Stimulated activated memory B cell treated with anti-CD40 and anti-IgM and Interleukin-4, amounts not matched to agents 10 μg/mL and 1 μg/mL and 100 μg/mL, for 72 hours (primary cell): ENCODE measurements around the gene IFNG-AS1.
A peak's percentile ranks its signal among the peaks of the same experiment; 100 is the strongest.

Experiments used
- ATAC-seq: fragments of 150-1000 bp; cut with Tn5 transposase; 2 replicates; pipeline ENCODE4 v1.10.0; 2021
- H3K27ac Mint-ChIP-seq: one replicate; pipeline ENCODE4 v1.8.0; 2022; ENCODE audit warnings: mild to moderate bottlenecking, mixed read lengths
- H3K27me3 Mint-ChIP-seq: one replicate; pipeline ENCODE4 v1.8.0; 2022; ENCODE audit warnings: mixed read lengths
- H3K36me3 Mint-ChIP-seq: one replicate; pipeline ENCODE4 v1.8.0; 2022; ENCODE audit warnings: mixed read lengths
- H3K4me1 Mint-ChIP-seq: one replicate; pipeline ENCODE4 v1.8.0; 2022; ENCODE audit warnings: mixed read lengths
- H3K4me3 Mint-ChIP-seq: one replicate; pipeline ENCODE4 v1.8.0; 2022; ENCODE audit warnings: mild to moderate bottlenecking, moderate library complexity, mixed read lengths
- H3K9me3 Mint-ChIP-seq: one replicate; pipeline ENCODE4 v1.8.0; 2022; ENCODE audit warnings: mixed read lengths

Gene IFNG-AS1

GRCh38 chr12:67989184-67989920 is at the start of gene IFNG-AS1:
TSS of gene IFNG-AS1 (plus strand) at chr12:67989447.
- Mint-ChIP-seq H3K9me3 (peaks cover 8% of the 10 kb centered on the region), H3K4me3 (peak within 1 kb of the TSS; percentile 78), H3K27me3 (no peaks in the 10 kb centered on the region), H3K36me3 (peaks cover 9% of the 10 kb centered on the region), H3K4me1 (peaks cover 60% of the 10 kb centered on the region), H3K27ac (peak within 1 kb of the TSS; percentile 91)
- ATAC-seq = peak; percentile 78

GRCh38 chr12:67939611-67940010 is 49.6 kb upstream of the IFNG-AS1 start:
- H3K9me3 Mint-ChIP-seq = no peaks in the 10 kb centered on the region
- no peak overlapping the region for H3K4me3 Mint-ChIP-seq
- H3K27me3 Mint-ChIP-seq = peaks cover 9% of the 10 kb centered on the region
- H3K36me3 Mint-ChIP-seq = no peaks in the 10 kb centered on the region
- H3K27ac Mint-ChIP-seq = no peak overlapping the region
- peaks cover 7% of the 10 kb centered on the region for H3K4me1 Mint-ChIP-seq
- ATAC-seq = no peak

DNA sequence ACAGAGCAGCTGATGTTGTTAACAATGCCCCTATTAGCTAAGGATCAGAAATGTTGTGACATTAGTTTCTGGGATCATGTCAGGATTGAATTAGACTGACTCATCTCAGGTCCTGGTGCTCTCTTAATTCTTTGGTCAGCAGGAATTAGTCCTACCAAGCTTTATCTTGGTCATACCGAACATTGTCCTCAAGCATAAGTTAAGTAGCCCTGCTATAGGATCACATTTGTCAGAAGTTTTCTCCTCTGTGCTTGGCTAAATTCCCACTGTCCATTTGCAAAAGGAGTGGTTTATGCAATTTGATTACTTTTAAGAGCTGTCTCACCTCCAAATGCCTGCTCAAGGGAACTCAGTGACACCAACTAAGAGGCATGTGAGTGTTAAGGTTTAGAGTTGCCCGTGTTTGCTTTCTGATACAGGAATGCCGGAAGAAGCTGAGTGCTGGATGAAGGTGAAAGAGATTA is 48.4 kb upstream of the IFNG-AS1 start:
- Mint-ChIP-seq H3K4me3 (no peak overlapping the region), H3K36me3 (no peaks in the 10 kb centered on the region), H3K27me3 (peaks cover 9% of the 10 kb centered on the region), H3K9me3 (no peaks in the 10 kb centered on the region), H3K4me1 (peaks cover 7% of the 10 kb centered on the region), H3K27ac (no peak overlapping the region)
- ATAC-seq = no peak

- no peaks in the 10 kb centered on the region for H3K36me3 Mint-ChIP-seq
- H3K4me3 Mint-ChIP-seq = no peak overlapping the region
- no peak overlapping the region for H3K27ac Mint-ChIP-seq
- peaks cover 9% of the 10 kb centered on the region for H3K27me3 Mint-ChIP-seq
- no peaks in the 10 kb centered on the region for H3K9me3 Mint-ChIP-seq
- H3K4me1 Mint-ChIP-seq = peaks cover 7% of the 10 kb centered on the region
- no peak for ATAC-seq
Observed at GRCh38 chr12:67942724-67943123, 46.5 kb upstream of the IFNG-AS1 start.

GRCh38 chr12:67943141-67943892 is 45.9 kb upstream of the IFNG-AS1 start:
- Mint-ChIP-seq H3K4me1 (peaks cover 7% of the 10 kb centered on the region), H3K27me3 (peaks cover 4% of the 10 kb centered on the region), H3K4me3 (no peak overlapping the region), H3K9me3 (no peaks in the 10 kb centered on the region), H3K36me3 (no peaks in the 10 kb centered on the region), H3K27ac (peak overlapping the region; percentile 73)
- peak; percentile 79 for ATAC-seq

- Mint-ChIP-seq H3K36me3 (no peaks in the 10 kb centered on the region), H3K27ac (peak overlapping the region; percentile 57), H3K4me1 (peaks cover 7% of the 10 kb centered on the region), H3K9me3 (no peaks in the 10 kb centered on the region), H3K4me3 (no peak overlapping the region), H3K27me3 (no peaks in the 10 kb centered on the region)
- no peak for ATAC-seq
Observed at GRCh38 chr12:67944093-67944492, 45.2 kb upstream of the IFNG-AS1 start.

- H3K4me1 Mint-ChIP-seq = no peaks in the 10 kb centered on the region
- no peak for ATAC-seq
- H3K4me3 Mint-ChIP-seq = no peak overlapping the region
- no peak overlapping the region for H3K27ac Mint-ChIP-seq
- no peaks in the 10 kb centered on the region for H3K27me3 Mint-ChIP-seq
- H3K36me3 Mint-ChIP-seq = no peaks in the 10 kb centered on the region
- no peaks in the 10 kb centered on the region for H3K9me3 Mint-ChIP-seq
Observed at GRCh38 chr12:67952787-67953186, 36.5 kb upstream of the IFNG-AS1 start.

DNA sequence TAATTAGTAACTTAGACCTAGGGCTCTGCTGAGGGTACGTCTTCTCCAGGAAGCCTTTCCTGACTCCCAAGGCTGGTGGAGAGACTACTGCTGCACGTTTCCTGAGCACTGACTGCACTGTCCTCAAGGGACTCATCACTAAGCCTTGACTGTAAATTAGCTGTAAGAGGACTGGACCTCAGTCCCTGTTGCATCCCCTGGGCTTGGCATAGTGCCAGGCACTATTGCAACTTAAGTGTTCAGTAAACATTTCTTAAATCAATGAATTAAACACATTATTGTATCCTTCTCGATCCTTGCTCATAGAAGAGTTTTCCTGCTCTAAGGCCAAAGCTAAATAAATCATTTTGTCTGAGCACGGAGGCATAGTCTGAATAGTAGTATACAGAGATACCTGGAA is 31.9 kb upstream of the IFNG-AS1 start:
- no peak overlapping the region for H3K27ac Mint-ChIP-seq
- no peaks in the 10 kb centered on the region for H3K4me1 Mint-ChIP-seq
- ATAC-seq = no peak
- H3K4me3 Mint-ChIP-seq = no peak overlapping the region
- H3K36me3 Mint-ChIP-seq = no peaks in the 10 kb centered on the region
- H3K27me3 Mint-ChIP-seq = no peaks in the 10 kb centered on the region
- H3K9me3 Mint-ChIP-seq = no peaks in the 10 kb centered on the region

DNA sequence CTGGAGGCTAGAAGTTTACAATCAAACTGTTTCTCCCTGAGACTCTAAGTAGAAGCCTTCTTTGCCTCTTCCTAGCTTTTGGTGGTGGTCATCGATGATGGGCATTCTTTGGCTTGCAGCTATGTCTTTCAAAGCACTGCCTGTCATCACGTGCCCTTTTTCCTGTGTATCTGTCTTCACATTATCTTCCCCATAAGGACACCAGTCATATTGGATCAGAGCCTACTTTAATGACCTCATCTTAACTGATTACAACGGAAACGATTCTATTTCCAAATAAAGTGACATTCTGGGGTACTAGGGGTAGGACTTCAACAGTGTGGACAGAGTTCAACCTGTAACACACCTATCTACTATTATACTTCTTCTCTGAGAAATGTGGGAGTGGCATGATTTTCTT is 31.1 kb upstream of the IFNG-AS1 start:
- Mint-ChIP-seq H3K36me3 (no peaks in the 10 kb centered on the region), H3K9me3 (no peaks in the 10 kb centered on the region), H3K4me3 (no peak overlapping the region), H3K4me1 (no peaks in the 10 kb centered on the region), H3K27ac (no peak overlapping the region), H3K27me3 (no peaks in the 10 kb centered on the region)
- no peak for ATAC-seq

- no peak overlapping the region for H3K4me3 Mint-ChIP-seq
- H3K4me1 Mint-ChIP-seq = peaks cover 27% of the 10 kb centered on the region
- H3K9me3 Mint-ChIP-seq = no peaks in the 10 kb centered on the region
- no peak for ATAC-seq
- H3K36me3 Mint-ChIP-seq = no peaks in the 10 kb centered on the region
- no peaks in the 10 kb centered on the region for H3K27me3 Mint-ChIP-seq
- H3K27ac Mint-ChIP-seq = no peak overlapping the region
Observed at GRCh38 chr12:67964456-67964855, 24.8 kb upstream of the IFNG-AS1 start.

- Mint-ChIP-seq H3K36me3 (no peaks in the 10 kb centered on the region), H3K9me3 (no peaks in the 10 kb centered on the region), H3K4me3 (no peak overlapping the region), H3K27me3 (no peaks in the 10 kb centered on the region), H3K27ac (peak overlapping the region; percentile 42), H3K4me1 (peaks cover 27% of the 10 kb centered on the region)
- ATAC-seq = peak; percentile 57
Observed at GRCh38 chr12:67966560-67966959, 22.7 kb upstream of the IFNG-AS1 start.

DNA sequence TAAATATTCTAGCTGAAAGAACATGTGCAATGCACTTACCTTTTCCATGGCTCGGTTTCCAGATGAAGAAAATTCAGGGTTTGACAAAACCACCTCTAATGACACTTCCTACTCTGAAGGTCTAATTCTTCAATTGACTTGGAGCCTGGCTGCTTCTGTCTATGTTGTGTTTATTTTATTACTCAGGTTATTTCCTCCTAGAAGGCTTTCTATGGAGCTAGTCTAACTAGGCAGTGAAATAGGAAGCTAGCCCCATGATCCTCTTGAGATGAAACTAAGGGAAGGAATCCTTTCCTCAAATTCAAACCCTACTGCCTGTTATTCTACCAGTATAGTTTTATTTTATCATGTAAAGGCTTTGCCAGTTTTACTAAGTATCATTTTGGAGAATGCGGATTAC is 20.9 kb upstream of the IFNG-AS1 start:
- Mint-ChIP-seq H3K9me3 (no peaks in the 10 kb centered on the region), H3K36me3 (no peaks in the 10 kb centered on the region), H3K27ac (no peak overlapping the region), H3K27me3 (no peaks in the 10 kb centered on the region), H3K4me1 (peaks cover 27% of the 10 kb centered on the region), H3K4me3 (no peak overlapping the region)
- no peak for ATAC-seq

GRCh38 chr12:67968725-67969124 is 20.5 kb upstream of the IFNG-AS1 start:
- H3K9me3 Mint-ChIP-seq = no peaks in the 10 kb centered on the region

GRCh38 chr12:67969134-67969802 is 20.0 kb upstream of the IFNG-AS1 start:
- Mint-ChIP-seq H3K4me1 (peaks cover 27% of the 10 kb centered on the region), H3K9me3 (no peaks in the 10 kb centered on the region), H3K27me3 (no peaks in the 10 kb centered on the region), H3K36me3 (no peaks in the 10 kb centered on the region), H3K4me3 (no peak overlapping the region), H3K27ac (no peak overlapping the region)
- no peak for ATAC-seq

More at GRCh38 chr12:67968725-67969124, 20.5 kb upstream of the IFNG-AS1 start:
- H3K4me3 Mint-ChIP-seq = no peak overlapping the region
- peaks cover 27% of the 10 kb centered on the region for H3K4me1 Mint-ChIP-seq
- H3K27me3 Mint-ChIP-seq = no peaks in the 10 kb centered on the region
- ATAC-seq = no peak
- no peak overlapping the region for H3K27ac Mint-ChIP-seq
- H3K36me3 Mint-ChIP-seq = no peaks in the 10 kb centered on the region

DNA sequence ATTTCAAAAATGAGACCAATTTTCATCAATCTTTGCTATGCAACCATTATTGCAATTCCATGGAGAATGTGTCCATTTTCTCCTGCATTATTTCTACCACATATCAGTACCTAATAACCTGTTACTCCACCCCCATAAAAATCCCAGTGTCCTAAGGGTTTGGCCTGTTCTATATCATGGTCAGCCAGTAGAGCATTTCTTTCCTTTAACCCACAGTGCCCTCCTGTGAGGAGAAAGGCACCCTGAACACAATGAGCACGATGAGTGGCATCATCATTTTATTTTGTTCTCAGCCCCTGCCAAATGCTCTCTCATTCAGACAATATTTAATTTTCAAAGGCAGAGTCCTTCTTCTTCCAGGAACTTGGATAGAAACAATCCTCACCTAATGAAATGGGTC is 11.6 kb upstream of the IFNG-AS1 start:
- Mint-ChIP-seq H3K9me3 (peaks cover 6% of the 10 kb centered on the region), H3K4me3 (no peak overlapping the region), H3K4me1 (peaks cover 2% of the 10 kb centered on the region), H3K27ac (no peak overlapping the region), H3K27me3 (no peaks in the 10 kb centered on the region), H3K36me3 (no peaks in the 10 kb centered on the region)
- ATAC-seq = no peak
